A375 (cell line): ENCODE measurements around the gene SCIMP. TPM values are rescaled to one million over a fixed set of nuclear protein-coding genes. Genes with fewer than 3 reads are reported as not detected.

Experiments
- total RNA-seq: library from RNA; depleted of rRNA; stranded (reverse); fragments of >200 nt; shearing (Covaris generic); gene quantifications from 2 replicates; pipeline ENCODE4 v1.2.3, GENCODE V29; 2014; rRNA removed

SCIMP gene
- total RNA-seq, result not detected in 2 replicates

GRCh38 chr17:5234645-5235576 lies at the start of gene SCIMP:
TSS of gene SCIMP (minus strand) at chr17:5234860. CDS start at chr17:5234755, 105 bp downstream.

GRCh38 chr17:5281814-5282641 lies 47.4 kb upstream of the SCIMP start, which contains the start of gene RABEP1:
TSS of gene RABEP1 (plus strand) at chr17:5282284. CDS start at chr17:5282487, 203 bp downstream.

GRCh38 chr17:5191541-5192417 lies 42.9 kb downstream of the SCIMP start, which contains the start of gene ZNF594:
TSS of gene ZNF594 (minus strand) at chr17:5191868. CDS start at chr17:5184256, 7,612 bp downstream.

Other genes with a start within 250 kb of the SCIMP start
- gene CAMTA2, start 247.2 kb downstream of the SCIMP start, total RNA-seq, result 25.6 and 46.7 TPM in 2 replicates
- gene INCA1, start 237.3 kb downstream of the SCIMP start, total RNA-seq, result 0.72 TPM in 1 of 2 replicates, not detected in the other
- gene KIF1C, start 236.9 kb downstream of the SCIMP start, total RNA-seq, result 39.6 and 46.3 TPM in 2 replicates
- not detected in 2 replicates for gene SLC52A1, start 199.4 kb downstream of the SCIMP start, total RNA-seq
- gene ZFP3, start 156.4 kb downstream of the SCIMP start, total RNA-seq, result not detected in 2 replicates
- gene ZNF232, start 123.0 kb downstream of the SCIMP start, total RNA-seq, result 19.4 and 20.4 TPM in 2 replicates
- not detected in 2 replicates for gene USP6, start 118.8 kb downstream of the SCIMP start, total RNA-seq
- 16.3 and 17.7 TPM in 2 replicates for gene ZNF594, start 43.0 kb downstream of the SCIMP start, total RNA-seq
- 48.4 and 58.3 TPM in 2 replicates for gene RABEP1, start 47.4 kb upstream of the SCIMP start, total RNA-seq
- 160 and 186 TPM in 2 replicates for gene NUP88, start 184.8 kb upstream of the SCIMP start, total RNA-seq
- 119 and 120 TPM in 2 replicates for gene RPAIN, start 185.3 kb upstream of the SCIMP start, total RNA-seq
- gene C1QBP, start 204.3 kb upstream of the SCIMP start, total RNA-seq, result 544 and 630 TPM in 2 replicates
- gene DHX33, start 234.1 kb upstream of the SCIMP start, total RNA-seq, result 14.9 and 15.7 TPM in 2 replicates